DOHH2 (cell line): ENCODE results near the gene PGAM1.
A peak's percentile ranks its signal among the peaks of the same experiment; 100 is the strongest.

Experiments used
- H3F3A ChIP-seq: fragments of 200-600 bp; sonication (generic), shearing (Covaris generic); 2 replicates; pipeline ENCODE4 v1.6.0; 2016; ENCODE audit warnings: antibody characterized with exemption, mild to moderate bottlenecking; ENCODE audit not compliant: control insufficient read depth, insufficient read depth
- H3K27ac ChIP-seq: fragments of 200-600 bp; sonication (generic); 2 replicates; pipeline ENCODE4 v1.5.1; 2014; ENCODE audit warnings: low read depth, mild to moderate bottlenecking, low read length, moderate library complexity
- H3K27me3 ChIP-seq: fragments of 200-600 bp; sonication (generic); 2 replicates; pipeline ENCODE4 v1.6.1; 2014; ENCODE audit warnings: mild to moderate bottlenecking, low read length, mixed read lengths; ENCODE audit not compliant: control insufficient read depth
- H3K36me3 ChIP-seq: fragments of 200-600 bp; sonication (generic); 2 replicates; pipeline ENCODE4 v1.6.1; 2014; ENCODE audit warnings: mild to moderate bottlenecking, low read length, moderate library complexity, mixed read lengths; ENCODE audit not compliant: control insufficient read depth
- H3K4me1 ChIP-seq: fragments of 200-600 bp; sonication (generic); 2 replicates; pipeline ENCODE4 v1.6.1; 2014; ENCODE audit warnings: mild to moderate bottlenecking, low read length, mixed read lengths; ENCODE audit not compliant: control insufficient read depth
- H3K4me2 ChIP-seq: fragments of 200-600 bp; sonication (generic); 2 replicates; pipeline ENCODE4 v1.6.0; 2014; ENCODE audit warnings: mild to moderate bottlenecking, low read length, moderate library complexity
- H3K4me3 ChIP-seq: fragments of 200-600 bp; sonication (generic); 2 replicates; pipeline ENCODE4 v1.5.1; 2014; ENCODE audit warnings: mild to moderate bottlenecking, low read length, mixed read lengths
- H3K79me2 ChIP-seq: fragments of 200-600 bp; sonication (generic); 2 replicates; pipeline ENCODE4 v1.6.1; 2014; ENCODE audit warnings: mild to moderate bottlenecking, low read length, mixed read lengths; ENCODE audit not compliant: control insufficient read depth
- H3K9me2 ChIP-seq: fragments of 200-600 bp; sonication (generic); replicated peaks from 2 replicates; pipeline ENCODE4 v1.6.1; 2014; ENCODE audit warnings: mild to moderate bottlenecking, low read length, mixed read lengths; ENCODE audit not compliant: control insufficient read depth
- H3K9me3 ChIP-seq: fragments of 200-600 bp; sonication (generic); 2 replicates; pipeline ENCODE4 v1.6.1; 2014; ENCODE audit warnings: antibody characterized with exemption, low read length, mixed read lengths; ENCODE audit not compliant: control insufficient read depth, insufficient read depth
- H4K20me1 ChIP-seq: fragments of 200-600 bp; sonication (generic); 2 replicates; pipeline ENCODE4 v1.6.0; 2014; ENCODE audit warnings: low read depth, mild to moderate bottlenecking, antibody characterized with exemption, low read length, moderate library complexity; ENCODE audit not compliant: control insufficient read depth, insufficient read depth
- CTCF ChIP-seq: fragments of 200-600 bp; sonication (generic); IDR thresholded peaks from one replicate; pipeline ENCODE4 v1.5.1; 2014; ENCODE audit warnings: antibody characterized with exemption, mild to moderate bottlenecking, low read depth, low read length; ENCODE audit not compliant: poor library complexity, severe bottlenecking
- EZH2phosphoT487 ChIP-seq: fragments of 200-600 bp; sonication (generic); IDR thresholded peaks from 2 replicates; pipeline ENCODE4 v1.6.1; 2017; ENCODE audit warnings: borderline replicate concordance, mild to moderate bottlenecking, antibody characterized with exemption, low read length, moderate library complexity, mixed read lengths

Gene PGAM1

GRCh38 chr10:97393034-97393573 lies 32.9 kb upstream of the PGAM1 start:
- Histone ChIP-seq H3K4me1 (no peaks in the 10 kb centered on the region), H3K36me3 (peaks cover 57% of the 10 kb centered on the region), H3K9me3 (no peaks in the 10 kb centered on the region), H3K27me3 (no peaks in the 10 kb centered on the region), H4K20me1 (no peaks in the 10 kb centered on the region), H3K9me2 (no peaks in the 10 kb centered on the region), H3K79me2 (no peaks in the 10 kb centered on the region), H3K4me2 (no peak overlapping the region), H3F3A (no peaks in the 10 kb centered on the region), H3K27ac (no peak overlapping the region), H3K4me3 (no peak overlapping the region)
- TF ChIP-seq EZH2phosphoT487 (no peak), CTCF (no peak)

GRCh38 chr10:97396056-97396455 lies 29.9 kb upstream of the PGAM1 start:
- TF ChIP-seq CTCF: no peak
- no peak for TF ChIP-seq EZH2phosphoT487
- Histone ChIP-seq H4K20me1 (0 out of 2 replicates have a peak, but pooled peaks cover 4% of the 10 kb centered on the region), H3K4me1 (peaks cover 9% of the 10 kb centered on the region), H3K9me2 (no peaks in the 10 kb centered on the region), H3F3A (no peaks in the 10 kb centered on the region), H3K36me3 (peaks cover 36% of the 10 kb centered on the region), H3K4me3 (no peak overlapping the region), H3K4me2 (no peak overlapping the region), H3K27me3 (no peaks in the 10 kb centered on the region), H3K9me3 (no peaks in the 10 kb centered on the region), H3K27ac (no peak overlapping the region), H3K79me2 (peaks cover 22% of the 10 kb centered on the region)

GRCh38 chr10:97399843-97400545 lies 26.0 kb upstream of the PGAM1 start:
- Histone ChIP-seq H3F3A (no peaks in the 10 kb centered on the region), H3K9me3 (no peaks in the 10 kb centered on the region), H3K9me2 (no peaks in the 10 kb centered on the region), H4K20me1 (0 out of 2 replicates have a peak, but pooled peaks cover 4% of the 10 kb centered on the region), H3K27me3 (no peaks in the 10 kb centered on the region), H3K4me3 (peak overlapping the region; percentile 88), H3K27ac (no peak overlapping the region), H3K36me3 (peaks cover 19% of the 10 kb centered on the region), H3K4me2 (peak overlapping the region; percentile 81), H3K79me2 (peaks cover 22% of the 10 kb centered on the region), H3K4me1 (peaks cover 15% of the 10 kb centered on the region)
- TF ChIP-seq CTCF (no peak), EZH2phosphoT487 (no peak)
